MM.1S (cell line): Measurements from ENCODE around the gene BACE2.
"Not testable (repeated sequence)": the region's sequence is repeated elsewhere in the genome, so short reads cannot be mapped to it uniquely, and the experiment has no call there.

Experiments
- DNase-seq: peaks from one replicate; pipeline ENCODE4 v3.0.0-alpha.2; 2015
- H2AFZ ChIP-seq: fragments of 300-600 bp; sonication (generic); 2 replicates; pipeline ENCODE4 v1.6.0; 2016; ENCODE audit warnings: antibody characterized with exemption, low read length
- H3F3A ChIP-seq: fragments of 300-600 bp; sonication (generic); 2 replicates; pipeline ENCODE4 v1.6.1; 2016; ENCODE audit warnings: mild to moderate bottlenecking, antibody characterized with exemption, low read length, moderate library complexity, mixed read lengths; ENCODE audit not compliant: insufficient read depth
- H3K27ac ChIP-seq: fragments of 300-600 bp; sonication (generic); 2 replicates; pipeline ENCODE4 v1.5.1; 2016; ENCODE audit warnings: mild to moderate bottlenecking, low read length
- H3K27me3 ChIP-seq: fragments of 300-600 bp; sonication (generic); replicated peaks from 2 replicates; pipeline ENCODE4 v1.6.0; 2016; ENCODE audit warnings: low read length; ENCODE audit not compliant: insufficient read depth
- H3K36me3 ChIP-seq: fragments of 300-600 bp; sonication (generic); replicated peaks from 2 replicates; pipeline ENCODE4 v1.6.1; 2016; ENCODE audit warnings: mild to moderate bottlenecking, low read length, mixed read lengths; ENCODE audit not compliant: insufficient read depth
- H3K4me1 ChIP-seq: fragments of 300-600 bp; sonication (generic); 2 replicates; pipeline ENCODE4 v1.6.1; 2016; ENCODE audit warnings: low read length, mixed read lengths
- H3K4me2 ChIP-seq: fragments of 300-600 bp; sonication (generic); 2 replicates; pipeline ENCODE4 v1.6.0; 2016; ENCODE audit warnings: low read depth, low read length
- H3K4me3 ChIP-seq: fragments of 300-600 bp; sonication (generic); 2 replicates; pipeline ENCODE4 v1.5.1; 2016; ENCODE audit warnings: low read length, mixed read lengths
- H3K79me2 ChIP-seq: fragments of 300-600 bp; sonication (generic); 2 replicates; pipeline ENCODE4 v1.6.1; 2016; ENCODE audit warnings: mixed run types, low read length, mixed read lengths
- H3K9ac ChIP-seq: fragments of 300-600 bp; sonication (generic); 2 replicates; pipeline ENCODE4 v1.6.1; 2016; ENCODE audit warnings: low read length, mixed read lengths
- H3K9me2 ChIP-seq: fragments of 300-600 bp; sonication (generic); replicated peaks from 2 replicates; pipeline ENCODE4 v1.6.1; 2016; ENCODE audit warnings: mild to moderate bottlenecking, low read length, mixed read lengths; ENCODE audit not compliant: insufficient read depth
- H3K9me3 ChIP-seq: fragments of 300-600 bp; sonication (generic); replicated peaks from 2 replicates; pipeline ENCODE4 v1.6.1; 2016; ENCODE audit warnings: mild to moderate bottlenecking, low read length, mixed read lengths; ENCODE audit not compliant: insufficient read depth
- H4K20me1 ChIP-seq: fragments of 300-600 bp; sonication (generic); 2 replicates; pipeline ENCODE4 v1.6.1; 2016; ENCODE audit warnings: mild to moderate bottlenecking, low read length, moderate library complexity, mixed read lengths; ENCODE audit not compliant: insufficient read depth
- EZH2 ChIP-seq: fragments of 300-600 bp; sonication (generic); optimal IDR thresholded peaks from 2 replicates; pipeline ENCODE3; 2017; ENCODE audit warnings: low read depth, mild to moderate bottlenecking, antibody characterized with exemption, low read length, mixed read lengths
- EZH2phosphoT487 ChIP-seq: fragments of 300-600 bp; sonication (generic); IDR thresholded peaks from 2 replicates; pipeline ENCODE4 v1.6.1; 2018; ENCODE audit warnings: antibody characterized with exemption, low read length
- TF ChIP-seq, protein P1 (sequence below): fragments of 300-600 bp; sonication (generic); IDR thresholded peaks from 2 replicates; pipeline ENCODE4 v1.5.1; 2016; ENCODE audit warnings: antibody characterized with exemption, low read length, mixed read lengths

BACE2 gene

DNA sequence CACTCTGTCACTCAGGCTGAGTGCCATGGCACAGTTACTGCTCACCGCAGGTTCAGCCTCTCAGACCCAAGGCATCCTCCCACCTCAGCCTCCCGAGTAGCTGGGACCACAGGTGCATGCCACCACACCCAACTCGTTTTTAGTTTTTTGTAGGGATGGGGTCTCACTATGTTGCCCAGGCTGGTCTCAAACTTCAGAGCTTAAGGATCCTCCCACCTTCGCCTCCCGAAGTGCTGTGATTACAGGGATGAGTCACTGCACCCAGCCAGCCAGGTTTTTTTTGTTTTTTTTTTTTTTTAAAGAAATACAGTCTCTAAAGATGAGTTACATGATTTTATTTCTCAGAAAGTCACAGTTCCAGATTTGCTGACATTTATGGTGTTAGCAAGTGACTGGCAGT, 29.0 kb downstream of the BACE2 start:
- Histone ChIP-seq H4K20me1 (no peaks in the 10 kb centered on the region), H3K9me3 (no peaks in the 10 kb centered on the region), H3K27ac (no peak overlapping the region), H3K4me2 (no peak overlapping the region), H3F3A (no peaks in the 10 kb centered on the region), H3K4me1 (no peaks in the 10 kb centered on the region), H3K9ac (no peak overlapping the region), H3K4me3 (no peak overlapping the region), H2AFZ (no peak overlapping the region), H3K27me3 (no peaks in the 10 kb centered on the region), H3K36me3 (no peaks in the 10 kb centered on the region), H3K9me2 (no peaks in the 10 kb centered on the region), H3K79me2 (no peaks in the 10 kb centered on the region)
- DNase-seq: no peak
- TF ChIP-seq EZH2 (no peak), EZH2phosphoT487 (no peak)
- TF ChIP-seq, protein P1, sequence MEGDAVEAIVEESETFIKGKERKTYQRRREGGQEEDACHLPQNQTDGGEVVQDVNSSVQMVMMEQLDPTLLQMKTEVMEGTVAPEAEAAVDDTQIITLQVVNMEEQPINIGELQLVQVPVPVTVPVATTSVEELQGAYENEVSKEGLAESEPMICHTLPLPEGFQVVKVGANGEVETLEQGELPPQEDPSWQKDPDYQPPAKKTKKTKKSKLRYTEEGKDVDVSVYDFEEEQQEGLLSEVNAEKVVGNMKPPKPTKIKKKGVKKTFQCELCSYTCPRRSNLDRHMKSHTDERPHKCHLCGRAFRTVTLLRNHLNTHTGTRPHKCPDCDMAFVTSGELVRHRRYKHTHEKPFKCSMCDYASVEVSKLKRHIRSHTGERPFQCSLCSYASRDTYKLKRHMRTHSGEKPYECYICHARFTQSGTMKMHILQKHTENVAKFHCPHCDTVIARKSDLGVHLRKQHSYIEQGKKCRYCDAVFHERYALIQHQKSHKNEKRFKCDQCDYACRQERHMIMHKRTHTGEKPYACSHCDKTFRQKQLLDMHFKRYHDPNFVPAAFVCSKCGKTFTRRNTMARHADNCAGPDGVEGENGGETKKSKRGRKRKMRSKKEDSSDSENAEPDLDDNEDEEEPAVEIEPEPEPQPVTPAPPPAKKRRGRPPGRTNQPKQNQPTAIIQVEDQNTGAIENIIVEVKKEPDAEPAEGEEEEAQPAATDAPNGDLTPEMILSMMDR: no peak

DNA sequence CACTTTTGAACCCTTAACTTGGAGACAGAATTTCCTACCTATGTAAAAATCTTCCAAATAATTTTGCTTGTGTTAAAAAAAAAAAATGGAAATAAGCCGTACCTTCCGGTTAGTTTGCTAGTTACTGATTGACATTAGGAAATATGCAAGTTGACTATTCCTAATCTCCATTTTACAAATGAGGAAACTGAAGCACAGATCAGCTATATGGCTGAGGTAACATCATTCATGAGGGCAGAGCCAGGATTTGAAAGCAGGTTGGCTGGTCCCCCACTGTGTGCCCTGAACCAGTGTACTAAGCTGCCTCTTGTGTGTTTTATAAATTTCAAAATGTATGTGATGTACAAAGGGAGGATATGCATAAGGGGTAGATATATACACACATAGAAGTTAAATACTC, 29.6 kb downstream of the BACE2 start:
- Histone ChIP-seq H3K4me1 (no peaks in the 10 kb centered on the region), H3K4me2 (no peak overlapping the region), H3K27ac (no peak overlapping the region), H3K79me2 (no peaks in the 10 kb centered on the region), H3K4me3 (no peak overlapping the region), H3K9me3 (no peaks in the 10 kb centered on the region), H2AFZ (no peak overlapping the region), H3K27me3 (no peaks in the 10 kb centered on the region), H4K20me1 (no peaks in the 10 kb centered on the region), H3K36me3 (no peaks in the 10 kb centered on the region), H3K9ac (no peak overlapping the region), H3F3A (no peaks in the 10 kb centered on the region), H3K9me2 (no peaks in the 10 kb centered on the region)
- DNase-seq: no peak
- TF ChIP-seq EZH2phosphoT487 (no peak), EZH2 (no peak)
- TF ChIP-seq, protein P1: no peak

DNA sequence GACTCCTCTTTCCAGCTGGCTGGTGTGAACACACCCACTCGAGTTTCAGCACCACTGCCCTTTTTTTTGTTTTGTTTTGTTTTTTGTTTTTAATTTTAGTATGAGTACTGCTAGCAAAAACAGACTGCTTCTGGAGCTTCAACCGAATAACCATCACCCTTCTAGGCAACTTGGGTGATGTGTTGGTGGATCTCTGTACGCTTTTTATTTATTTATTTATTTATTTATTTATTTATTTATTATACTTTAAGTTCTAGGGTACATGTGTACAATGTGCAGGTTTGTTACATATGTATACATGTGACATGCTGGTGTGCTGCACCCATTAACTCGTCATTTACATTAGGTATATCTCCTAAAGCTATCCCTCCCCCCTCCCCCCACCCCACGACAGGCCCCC, 30.7 kb downstream of the BACE2 start:
- not testable (repeated sequence) for H3K4me1 ChIP-seq, H3K4me2 ChIP-seq, DNase-seq, H3K36me3 ChIP-seq, H3K9me2 ChIP-seq, H2AFZ ChIP-seq, H3K9me3 ChIP-seq, H3K27me3 ChIP-seq, H4K20me1 ChIP-seq, H3K4me3 ChIP-seq, H3F3A ChIP-seq, H3K27ac ChIP-seq, H3K9ac ChIP-seq, H3K79me2 ChIP-seq

DNA sequence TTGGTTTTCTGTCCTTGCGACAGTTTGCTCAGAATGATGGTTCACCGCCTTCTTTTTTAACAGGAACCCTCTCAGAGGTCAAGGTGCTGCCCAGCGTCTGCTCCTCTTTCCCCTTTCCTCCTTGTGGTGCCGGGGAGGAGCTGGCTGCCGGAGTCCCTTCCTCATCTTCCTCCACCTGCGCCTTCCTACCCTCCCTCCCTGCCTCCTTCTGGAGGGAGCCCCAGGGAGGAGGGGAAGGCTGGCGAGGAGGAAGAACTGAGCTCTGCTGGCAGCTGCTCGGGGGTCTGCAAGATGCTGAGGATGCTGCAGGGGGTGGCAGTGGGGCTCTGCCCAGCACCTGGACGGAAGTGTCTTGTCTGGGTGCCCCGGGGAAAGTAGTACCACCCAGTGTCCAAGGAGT, 31.2 kb downstream of the BACE2 start:
- H3K27ac ChIP-seq: no peak overlapping the region
- H3K9ac ChIP-seq: no peak overlapping the region
- no peaks in the 10 kb centered on the region for H4K20me1 ChIP-seq
- H2AFZ ChIP-seq: no peak overlapping the region
- TF ChIP-seq EZH2phosphoT487 (no peak), EZH2 (no peak)
- TF ChIP-seq, protein P1: no peak
- no peaks in the 10 kb centered on the region for H3K4me1 ChIP-seq
- no peaks in the 10 kb centered on the region for H3F3A ChIP-seq
- no peaks in the 10 kb centered on the region for H3K27me3 ChIP-seq
- H3K79me2 ChIP-seq: no peaks in the 10 kb centered on the region
- no peak for DNase-seq
- no peaks in the 10 kb centered on the region for H3K9me2 ChIP-seq
- no peak overlapping the region for H3K4me3 ChIP-seq
- H3K9me3 ChIP-seq: no peaks in the 10 kb centered on the region
- no peaks in the 10 kb centered on the region for H3K36me3 ChIP-seq
- no peak overlapping the region for H3K4me2 ChIP-seq
